Activated CD4-positive, alpha-beta T cell treated with anti-CD3 and anti-CD28 coated beads, Interleukin-2, amount 50 U/mL, for 16 hours (primary cell): ENCODE measurements around the gene GRAP2.
"Not testable (repeated sequence)": the region's sequence is repeated elsewhere in the genome, so short reads cannot be mapped to it uniquely, and the experiment has no call there.

Experiments
- DNase-seq: peaks from one replicate; pipeline ENCODE4 v3.0.0-alpha.2; 2020

Gene GRAP2

GRCh38 chr22:39947220-39948216 lies 46.6 kb downstream of the GRAP2 start:
- DNase-seq = no peak

GRCh38 chr22:39949964-39950737 lies 49.3 kb downstream of the GRAP2 start:
- DNase-seq = no peak

- DNase-seq = not testable (repeated sequence)
Measured at GRCh38 chr22:39951603-39952293, 50.9 kb downstream of the GRAP2 start.

- no peak for DNase-seq
Measured at GRCh38 chr22:39952347-39952746, 51.5 kb downstream of the GRAP2 start.

- DNase-seq = no peak
Measured at GRCh38 chr22:39953101-39953500, 52.2 kb downstream of the GRAP2 start.

- DNase-seq = peak; percentile 60
Measured at GRCh38 chr22:39954584-39955055, 53.7 kb downstream of the GRAP2 start.

GRCh38 chr22:39955675-39956074 lies 54.8 kb downstream of the GRAP2 start:
- DNase-seq = no peak

GRCh38 chr22:39956932-39957664 lies 56.2 kb downstream of the GRAP2 start:
- peak; percentile 36 for DNase-seq

- DNase-seq = no peak
Measured at GRCh38 chr22:39958009-39958711, 57.3 kb downstream of the GRAP2 start.

- DNase-seq = no peak
Measured at GRCh38 chr22:39958949-39959639, 58.2 kb downstream of the GRAP2 start.

GRCh38 chr22:39959640-39960447 lies 59.0 kb downstream of the GRAP2 start, which contains the start of gene TMA7B:
TSS of gene TMA7B (plus strand) at chr22:39960397. CDS start at chr22:39964375, 3,978 bp downstream.
- DNase-seq = peak; percentile 41

- DNase-seq = peak; percentile 95
Measured at GRCh38 chr22:39960791-39961746, 60.2 kb downstream of the GRAP2 start.

GRCh38 chr22:39962071-39962470 lies 61.2 kb downstream of the GRAP2 start:
- no peak for DNase-seq

- no peak for DNase-seq
Measured at GRCh38 chr22:39965748-39966147, 64.9 kb downstream of the GRAP2 start.

- no peak for DNase-seq
Measured at GRCh38 chr22:39966470-39966869, 65.6 kb downstream of the GRAP2 start.

GRCh38 chr22:39967103-39967829 lies 66.4 kb downstream of the GRAP2 start:
- no peak for DNase-seq

GRCh38 chr22:39967996-39968972 lies 67.4 kb downstream of the GRAP2 start:
- DNase-seq = no peak
